KMS-11 (cell line): ENCODE data around the gene UBE2QL1.

Experiments
- H2AFZ ChIP-seq: fragments of 200-600 bp; sonication (generic); 2 replicates; pipeline ENCODE4 v1.6.1; 2016; ENCODE audit warnings: antibody characterized with exemption, mixed run types, low read depth
- H3K27ac ChIP-seq: fragments of 200-600 bp; sonication (generic); 2 replicates; pipeline ENCODE4 v1.6.1; 2016; ENCODE audit warnings: mild to moderate bottlenecking, mixed run types
- H3K27me3 ChIP-seq: fragments of 200-600 bp; sonication (generic); 2 replicates; pipeline ENCODE4 v1.6.1; 2017; ENCODE audit warnings: mild to moderate bottlenecking, low read depth, mixed run types, moderate library complexity; ENCODE audit not compliant: insufficient read depth
- H3K36me3 ChIP-seq: fragments of 200-600 bp; sonication (generic); 2 replicates; pipeline ENCODE4 v1.6.1; 2017; ENCODE audit warnings: mild to moderate bottlenecking, mixed run types; ENCODE audit not compliant: insufficient read depth
- H3K4me1 ChIP-seq: fragments of 200-600 bp; sonication (generic); 2 replicates; pipeline ENCODE4 v1.6.1; 2016; ENCODE audit warnings: mild to moderate bottlenecking, low read depth, mixed run types; ENCODE audit not compliant: poor library complexity, severe bottlenecking
- H3K4me2 ChIP-seq: fragments of 200-600 bp; sonication (generic); 2 replicates; pipeline ENCODE4 v1.7.0; 2016; ENCODE audit warnings: mild to moderate bottlenecking, mixed run types
- H3K4me3 ChIP-seq: fragments of 200-600 bp; sonication (generic); IDR thresholded peaks from 2 replicates; pipeline ENCODE4 v1.6.1; 2017; ENCODE audit warnings: low read depth, low read length, mixed read lengths; ENCODE audit not compliant: insufficient read depth
- H3K79me2 ChIP-seq: fragments of 200-600 bp; sonication (generic); 2 replicates; pipeline ENCODE4 v1.6.1; 2016; ENCODE audit warnings: low read depth, mixed run types; ENCODE audit not compliant: insufficient read depth
- H3K9ac ChIP-seq: fragments of 200-600 bp; sonication (generic); 2 replicates; pipeline ENCODE4 v1.6.1; 2016; ENCODE audit warnings: mild to moderate bottlenecking, mixed run types
- H4K20me1 ChIP-seq: fragments of 200-600 bp; sonication (generic); 2 replicates; pipeline ENCODE4 v1.6.1; 2016; ENCODE audit warnings: mild to moderate bottlenecking, mixed run types; ENCODE audit not compliant: insufficient read depth
- TF ChIP-seq, protein P1 (sequence below): fragments of 200-600 bp; sonication (generic); conservative IDR thresholded peaks from 2 replicates; pipeline ENCODE4 v1.6.1; 2017; ENCODE audit warnings: low read depth, mild to moderate bottlenecking, antibody characterized with exemption, low read length, moderate library complexity, mixed read lengths

UBE2QL1 gene

DNA sequence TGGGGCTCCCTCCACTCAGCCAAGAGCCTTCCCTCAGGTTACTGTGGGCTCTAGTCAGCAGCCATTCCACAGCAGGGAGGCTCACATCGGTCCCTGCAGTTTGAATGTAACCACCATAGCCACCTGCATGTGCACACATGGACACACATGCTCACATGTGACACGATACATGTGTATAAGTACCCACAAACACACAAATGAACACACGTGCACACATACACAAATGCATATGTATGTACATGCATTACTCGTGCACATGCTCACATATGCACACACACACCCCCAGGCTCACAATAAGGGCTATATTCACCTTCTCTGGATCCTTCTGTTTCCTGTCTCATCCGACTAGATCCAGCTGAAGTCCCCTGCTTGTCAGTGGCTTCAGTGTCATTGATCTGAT, 36.2 kb downstream of the UBE2QL1 start:
- H3K4me3 ChIP-seq: no peak overlapping the region
- TF ChIP-seq, protein P1, sequence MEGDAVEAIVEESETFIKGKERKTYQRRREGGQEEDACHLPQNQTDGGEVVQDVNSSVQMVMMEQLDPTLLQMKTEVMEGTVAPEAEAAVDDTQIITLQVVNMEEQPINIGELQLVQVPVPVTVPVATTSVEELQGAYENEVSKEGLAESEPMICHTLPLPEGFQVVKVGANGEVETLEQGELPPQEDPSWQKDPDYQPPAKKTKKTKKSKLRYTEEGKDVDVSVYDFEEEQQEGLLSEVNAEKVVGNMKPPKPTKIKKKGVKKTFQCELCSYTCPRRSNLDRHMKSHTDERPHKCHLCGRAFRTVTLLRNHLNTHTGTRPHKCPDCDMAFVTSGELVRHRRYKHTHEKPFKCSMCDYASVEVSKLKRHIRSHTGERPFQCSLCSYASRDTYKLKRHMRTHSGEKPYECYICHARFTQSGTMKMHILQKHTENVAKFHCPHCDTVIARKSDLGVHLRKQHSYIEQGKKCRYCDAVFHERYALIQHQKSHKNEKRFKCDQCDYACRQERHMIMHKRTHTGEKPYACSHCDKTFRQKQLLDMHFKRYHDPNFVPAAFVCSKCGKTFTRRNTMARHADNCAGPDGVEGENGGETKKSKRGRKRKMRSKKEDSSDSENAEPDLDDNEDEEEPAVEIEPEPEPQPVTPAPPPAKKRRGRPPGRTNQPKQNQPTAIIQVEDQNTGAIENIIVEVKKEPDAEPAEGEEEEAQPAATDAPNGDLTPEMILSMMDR: no peak
- H3K4me2 ChIP-seq: peak overlapping the region; percentile 66
- H3K36me3 ChIP-seq: no peaks in the 10 kb centered on the region
- peaks cover 98% of the 10 kb centered on the region for H3K4me1 ChIP-seq
- H2AFZ ChIP-seq: no peak overlapping the region
- no peaks in the 10 kb centered on the region for H3K27me3 ChIP-seq
- peak overlapping the region; percentile 99 for H3K27ac ChIP-seq
- H3K79me2 ChIP-seq: peaks cover 76% of the 10 kb centered on the region
- H3K9ac ChIP-seq: peak overlapping the region; percentile 90
- no peaks in the 10 kb centered on the region for H4K20me1 ChIP-seq

DNA sequence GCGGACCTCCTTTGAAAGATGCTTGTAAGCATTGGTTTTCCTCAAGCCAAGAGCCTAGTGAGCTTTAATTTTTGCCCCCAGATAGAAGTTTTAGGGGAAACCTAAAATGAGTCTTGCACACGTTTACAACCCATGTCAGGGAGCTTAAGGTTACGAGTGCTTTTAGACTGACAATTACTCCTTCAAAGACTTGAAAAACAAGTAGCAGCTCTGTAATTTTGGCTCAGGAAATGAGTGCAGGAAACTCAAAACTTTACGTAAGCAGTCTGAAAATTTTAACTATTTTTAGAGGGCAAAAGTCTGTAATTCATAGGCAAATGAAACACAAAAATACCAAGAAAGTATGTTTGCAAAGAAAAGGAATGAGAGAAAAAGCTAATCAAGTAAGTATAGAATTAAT, 36.8 kb downstream of the UBE2QL1 start:
- Histone ChIP-seq H3K4me3 (no peak overlapping the region), H3K79me2 (peaks cover 81% of the 10 kb centered on the region), H3K27me3 (no peaks in the 10 kb centered on the region), H4K20me1 (no peaks in the 10 kb centered on the region), H3K9ac (peak overlapping the region; percentile 90), H3K36me3 (no peaks in the 10 kb centered on the region), H3K27ac (peak overlapping the region; percentile 99), H2AFZ (no peak overlapping the region), H3K4me1 (peaks cover 98% of the 10 kb centered on the region), H3K4me2 (peak overlapping the region; percentile 66)
- TF ChIP-seq, protein P1: no peak

DNA sequence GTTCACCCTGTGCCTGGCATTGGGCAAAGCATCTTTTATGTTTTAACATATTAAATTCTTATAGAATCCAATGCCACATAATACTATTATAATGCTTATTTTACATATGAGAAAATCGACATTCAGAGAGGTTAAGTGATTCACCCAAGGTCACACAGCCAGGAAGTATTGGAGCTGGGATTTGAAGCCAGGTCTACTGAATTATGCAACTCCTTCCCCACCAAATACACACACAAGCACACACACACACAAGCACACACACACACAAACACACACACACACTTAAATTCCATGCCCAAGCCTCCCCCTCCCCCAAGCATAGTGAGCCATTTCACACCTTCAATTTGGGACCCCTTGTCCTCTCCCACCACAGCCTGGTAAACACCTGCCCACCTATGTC, 37.4 kb downstream of the UBE2QL1 start:
- Histone ChIP-seq H3K27me3 (no peaks in the 10 kb centered on the region), H3K4me3 (no peak overlapping the region), H3K79me2 (peaks cover 83% of the 10 kb centered on the region), H4K20me1 (no peaks in the 10 kb centered on the region), H3K4me2 (peak overlapping the region; percentile 66), H3K4me1 (peaks cover 98% of the 10 kb centered on the region), H2AFZ (no peak overlapping the region), H3K9ac (peak overlapping the region; percentile 90; the same call in 1 of the 2 replicates), H3K36me3 (0 out of 2 replicates have a peak, but pooled peaks cover 3% of the 10 kb centered on the region), H3K27ac (peak overlapping the region; percentile 99)
- TF ChIP-seq, protein P1: no peak

DNA sequence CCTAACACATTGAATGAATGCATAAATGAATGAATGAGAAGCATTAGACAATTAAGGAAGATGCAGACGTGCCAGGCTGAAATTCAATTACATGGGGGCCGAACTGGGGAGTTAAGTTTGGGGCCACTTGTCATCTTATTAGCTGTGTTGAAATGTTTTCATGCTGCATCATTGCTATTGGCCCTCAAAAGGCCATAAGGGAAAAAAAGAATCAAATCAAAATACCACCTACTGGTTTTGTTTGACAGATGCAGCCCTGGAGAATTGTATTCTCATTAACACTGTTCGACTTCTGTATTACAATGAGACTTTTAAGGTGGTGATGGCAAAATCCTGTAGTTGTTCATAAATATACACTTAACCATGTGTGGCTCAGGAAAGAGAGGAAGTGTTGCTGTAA, 38.4 kb downstream of the UBE2QL1 start:
- no peaks in the 10 kb centered on the region for H3K27me3 ChIP-seq
- H3K27ac ChIP-seq: peak overlapping the region; percentile 1; the same call in 1 of the 2 replicates
- H3K4me3 ChIP-seq: no peak overlapping the region
- TF ChIP-seq, protein P1: no peak
- no peak overlapping the region for H3K9ac ChIP-seq
- no peak overlapping the region for H2AFZ ChIP-seq
- peaks cover 98% of the 10 kb centered on the region for H3K4me1 ChIP-seq
- peaks cover 83% of the 10 kb centered on the region for H3K79me2 ChIP-seq
- H3K4me2 ChIP-seq: peak overlapping the region; percentile 66; the same call in 1 of the 2 replicates
- 0 out of 2 replicates have a peak, but pooled peaks cover 6% of the 10 kb centered on the region for H3K36me3 ChIP-seq
- H4K20me1 ChIP-seq: no peaks in the 10 kb centered on the region
